Endothelial cell (in vitro differentiated cells): Measurements from ENCODE around the gene ATXN1. TPM values are rescaled to one million over a fixed set of nuclear protein-coding genes. Genes with fewer than 3 reads are reported as not detected.

Experiments used
- DNase-seq: peaks from one replicate; pipeline ENCODE4 v3.0.0; 2021; ENCODE audit warnings: low spot score
- H3K27ac Mint-ChIP-seq: one replicate; pipeline ENCODE4 v1.8.0; 2021; ENCODE audit warnings: mixed read lengths, inconsistent platforms; ENCODE audit not compliant: unreplicated experiment
- H3K27me3 Mint-ChIP-seq: one replicate; pipeline ENCODE4 v1.8.0; 2021; ENCODE audit warnings: mild to moderate bottlenecking, moderate library complexity, mixed read lengths, inconsistent platforms; ENCODE audit not compliant: unreplicated experiment
- H3K36me3 Mint-ChIP-seq: one replicate; pipeline ENCODE4 v1.8.0; 2021; ENCODE audit warnings: mild to moderate bottlenecking, low read depth, mixed read lengths, inconsistent platforms; ENCODE audit not compliant: unreplicated experiment
- H3K4me1 Mint-ChIP-seq: one replicate; pipeline ENCODE4 v1.8.0; 2021; ENCODE audit warnings: mild to moderate bottlenecking, mixed read lengths, inconsistent platforms; ENCODE audit not compliant: unreplicated experiment
- H3K4me3 Mint-ChIP-seq: one replicate; pipeline ENCODE4 v1.8.0; 2021; ENCODE audit warnings: mild to moderate bottlenecking, mixed read lengths, inconsistent platforms; ENCODE audit not compliant: unreplicated experiment
- H3K9me3 Mint-ChIP-seq: one replicate; pipeline ENCODE4 v1.8.0; 2021; ENCODE audit warnings: mixed read lengths, inconsistent platforms; ENCODE audit not compliant: unreplicated experiment
- CTCF ChIP-seq: fragments of 200-600 bp; sonication (generic); IDR thresholded peaks from one replicate; pipeline ENCODE4 v1.5.0; 2021; ENCODE audit warnings: antibody characterized with exemption; ENCODE audit not compliant: unreplicated experiment
- total RNA-seq: library from RNA; stranded (reverse); fragmentation: NEBNext Ultra II Directional; extraction: Animal tissue kit (Norgen Biotek cat#: 25700); gene quantifications from one replicate; pipeline ENCODE4 v1.2.1, GENCODE V29; 2021; ENCODE audit not compliant: unreplicated experiment

The ATXN1 gene
- total RNA-seq, 1 donor from 2014 or later, result 18.7 TPM

- no peaks in the 10 kb centered on the region for H3K4me1 Mint-ChIP-seq
- no peaks in the 10 kb centered on the region for H3K36me3 Mint-ChIP-seq
- no peak for TF ChIP-seq CTCF
- H3K27me3 Mint-ChIP-seq, result peaks cover 2% of the 10 kb centered on the region
- no peak overlapping the region for H3K27ac Mint-ChIP-seq
- no peaks in the 10 kb centered on the region for H3K9me3 Mint-ChIP-seq
- H3K4me3 Mint-ChIP-seq, result no peak overlapping the region
- DNase-seq, result no peak
These were observed 320.0 kb downstream of the ATXN1 start for GRCh38 chr6:16441262-16441661.

GRCh38 chr6:16440636-16441212, 320.5 kb downstream of the ATXN1 start:
- H3K27ac Mint-ChIP-seq, result no peak overlapping the region
- H3K4me3 Mint-ChIP-seq, result no peak overlapping the region
- no peaks in the 10 kb centered on the region for H3K36me3 Mint-ChIP-seq
- TF ChIP-seq CTCF, result no peak
- no peak for DNase-seq
- H3K27me3 Mint-ChIP-seq, result peaks cover 2% of the 10 kb centered on the region
- H3K4me1 Mint-ChIP-seq, result no peaks in the 10 kb centered on the region
- H3K9me3 Mint-ChIP-seq, result no peaks in the 10 kb centered on the region

- no peak for TF ChIP-seq CTCF
- Mint-ChIP-seq H3K9me3 (no peaks in the 10 kb centered on the region), H3K4me1 (no peaks in the 10 kb centered on the region), H3K27ac (no peak overlapping the region), H3K36me3 (no peaks in the 10 kb centered on the region), H3K27me3 (no peaks in the 10 kb centered on the region), H3K4me3 (no peak overlapping the region)
- DNase-seq, result no peak
These were observed 322.3 kb downstream of the ATXN1 start for GRCh38 chr6:16438718-16439591.

GRCh38 chr6:16437984-16438383, 323.3 kb downstream of the ATXN1 start:
- no peak for TF ChIP-seq CTCF
- Mint-ChIP-seq H3K27me3 (no peaks in the 10 kb centered on the region), H3K27ac (no peak overlapping the region), H3K4me1 (no peaks in the 10 kb centered on the region), H3K9me3 (no peaks in the 10 kb centered on the region), H3K4me3 (no peak overlapping the region), H3K36me3 (no peaks in the 10 kb centered on the region)
- no peak for DNase-seq

- Mint-ChIP-seq H3K9me3 (no peaks in the 10 kb centered on the region), H3K36me3 (no peaks in the 10 kb centered on the region), H3K4me1 (no peaks in the 10 kb centered on the region), H3K27ac (no peak overlapping the region), H3K4me3 (no peak overlapping the region), H3K27me3 (no peaks in the 10 kb centered on the region)
- no peak for DNase-seq
- TF ChIP-seq CTCF, result no peak
These were observed 324.2 kb downstream of the ATXN1 start for GRCh38 chr6:16437095-16437494.
